GM15510 (cell line): ENCODE results near the gene LACTBL1.

ENCODE experiments used
- POLR2A ChIP-seq: IDR thresholded peaks from 3 replicates; pipeline ENCODE4 v1.6.1; 2011; ENCODE audit warnings: borderline replicate concordance; ENCODE audit not compliant: insufficient read length; ENCODE audit errors: extremely low read depth

LACTBL1 gene

DNA sequence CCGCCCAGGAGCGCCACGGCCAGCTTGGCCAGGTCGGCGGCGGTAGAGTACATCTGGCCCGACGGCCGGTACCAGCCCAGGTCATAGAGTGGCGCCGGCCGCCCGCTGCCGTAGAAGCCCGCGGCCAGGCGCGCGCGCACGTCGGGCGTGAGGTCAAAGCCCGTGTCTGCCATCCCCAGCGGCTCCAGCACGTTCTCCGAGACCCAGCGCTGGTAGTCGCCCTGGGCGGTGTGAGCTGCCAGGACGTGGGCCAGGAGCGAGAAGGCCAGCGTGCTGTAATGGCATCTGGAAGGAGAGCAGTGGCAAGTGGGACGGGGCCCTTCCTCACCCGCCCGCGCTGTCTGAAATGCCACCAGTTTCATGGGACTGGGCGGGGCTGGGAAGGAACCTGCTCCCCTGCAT lies 18.9 kb downstream of the LACTBL1 start:
- no peak for TF ChIP-seq POLR2A

DNA sequence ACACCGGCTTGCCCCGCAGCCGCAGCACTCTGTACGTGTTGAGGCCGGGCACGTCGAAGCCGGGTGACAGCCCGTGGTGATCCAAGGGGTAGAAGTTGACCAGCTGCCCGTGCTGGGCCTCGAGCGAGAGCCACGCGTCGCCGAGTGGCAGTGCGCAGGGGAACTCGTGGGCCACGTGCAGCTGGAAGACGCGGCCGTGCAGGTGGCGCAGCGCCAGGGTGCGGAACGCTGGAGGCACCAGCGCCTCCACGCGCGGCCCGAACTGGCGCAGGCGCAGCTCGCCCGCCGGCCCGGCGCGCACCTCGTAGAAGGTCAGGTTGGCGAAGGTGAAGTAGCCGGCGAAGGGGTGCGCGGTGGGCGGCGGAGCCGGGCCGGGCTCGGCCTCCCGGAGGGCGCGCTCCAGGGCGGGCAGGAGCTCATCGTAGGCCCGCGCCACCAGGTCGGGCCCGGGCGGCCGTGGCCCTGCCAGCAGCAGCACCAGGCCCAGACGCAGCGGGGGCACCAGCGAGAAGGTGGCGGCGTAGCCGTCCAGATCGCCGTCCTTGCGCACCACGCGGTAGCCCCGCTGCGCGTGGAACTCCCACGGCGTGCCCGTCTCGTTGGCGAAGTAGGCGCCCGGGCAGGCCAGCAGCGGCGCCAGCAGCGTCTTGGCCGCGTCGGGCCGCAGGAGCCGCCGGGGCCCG lies 19.5 kb downstream of the LACTBL1 start:
- no peak for TF ChIP-seq POLR2A

DNA sequence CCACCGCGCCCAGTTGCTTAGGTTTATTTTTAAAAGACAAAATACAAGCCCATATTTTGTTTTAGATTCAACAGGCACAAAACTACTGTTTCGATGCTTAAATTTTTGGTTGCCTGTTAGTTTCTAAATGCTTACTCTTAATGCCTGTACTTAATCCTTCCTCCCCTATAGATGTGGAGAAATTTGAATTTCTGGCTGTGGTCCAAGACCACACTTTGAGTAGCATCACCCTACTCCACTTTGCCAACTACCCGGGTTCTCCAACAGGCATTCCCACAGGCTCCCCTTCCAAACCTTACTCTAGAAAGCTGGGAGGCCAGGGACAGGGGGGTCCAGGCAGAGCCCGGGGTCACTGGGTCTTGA lies 20.0 kb downstream of the LACTBL1 start:
- TF ChIP-seq POLR2A, result no peak

DNA sequence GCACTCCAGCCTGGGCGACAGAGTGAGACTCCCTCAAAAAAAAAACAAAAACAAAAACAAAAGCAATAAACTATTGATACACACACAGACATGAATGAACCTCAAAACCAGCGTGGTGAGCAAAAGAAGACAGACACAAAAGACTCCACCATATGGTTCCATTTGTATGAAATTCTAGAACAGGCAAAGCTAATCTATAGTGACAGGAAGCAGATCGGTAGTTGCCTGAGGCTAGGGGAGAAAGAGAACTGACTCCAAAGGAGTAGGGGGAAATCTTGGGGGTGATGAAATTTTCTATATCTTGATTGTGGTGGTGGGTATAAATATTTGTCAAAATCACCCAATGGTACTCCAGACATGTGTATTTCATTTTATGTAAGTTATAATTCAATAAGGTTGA lies 20.9 kb downstream of the LACTBL1 start:
- TF ChIP-seq POLR2A, result no peak

DNA sequence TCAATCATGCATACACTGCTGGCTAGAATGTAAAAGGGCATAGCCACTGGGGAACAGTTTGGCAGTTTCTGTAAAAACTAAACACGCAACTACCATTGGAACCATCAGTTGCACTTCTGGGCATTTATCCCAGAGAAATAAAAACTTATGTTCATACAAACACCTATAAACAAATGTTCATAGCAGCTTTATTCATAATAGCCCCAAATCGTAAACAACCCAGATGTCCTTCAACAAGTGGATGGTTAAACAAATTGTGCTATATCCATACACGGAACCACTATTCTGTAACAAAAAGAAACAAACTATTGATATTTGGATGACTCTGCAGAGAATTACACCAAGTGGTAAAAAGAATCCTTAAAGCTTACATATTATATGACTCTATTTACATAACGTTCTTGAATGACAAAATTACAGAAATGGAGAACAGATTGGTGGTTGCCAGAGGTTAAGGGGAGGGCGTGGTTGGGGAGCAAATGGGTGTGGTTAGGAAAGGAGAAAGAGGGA lies 22.8 kb downstream of the LACTBL1 start:
- no peak for TF ChIP-seq POLR2A

DNA sequence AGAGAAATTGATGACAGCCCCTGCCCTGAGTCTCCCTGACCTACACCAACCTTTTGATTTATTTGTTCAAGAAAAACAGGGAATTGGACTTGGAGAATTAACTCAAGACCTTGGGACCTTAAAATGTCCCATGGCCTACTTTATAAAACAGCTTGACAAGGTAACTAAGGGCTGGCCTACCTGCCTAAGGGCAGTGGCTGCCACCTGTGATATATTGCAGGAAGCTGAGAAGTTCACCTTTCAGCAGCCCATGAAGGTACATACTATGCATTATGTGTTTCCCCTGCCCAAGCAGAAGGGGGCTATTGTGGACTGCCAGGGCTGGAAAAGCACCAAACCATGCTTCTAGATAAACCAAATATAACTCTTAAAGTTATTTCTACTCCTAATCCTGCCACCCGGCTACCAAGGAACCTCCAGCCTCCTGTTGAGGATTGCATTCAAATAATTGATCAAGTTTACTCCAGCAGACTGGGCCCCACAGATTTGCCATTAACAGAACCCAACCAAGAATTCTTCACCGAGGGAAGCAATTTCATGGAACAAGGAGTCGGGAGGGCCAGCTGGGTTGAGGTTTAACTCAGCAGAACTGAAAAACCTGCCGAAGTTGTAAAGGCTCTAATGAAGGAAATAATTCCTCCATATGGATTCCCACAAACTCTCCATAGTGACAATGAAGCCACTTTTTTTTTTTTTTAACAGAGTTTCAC lies 28.2 kb downstream of the LACTBL1 start:
- TF ChIP-seq POLR2A, result no peak

DNA sequence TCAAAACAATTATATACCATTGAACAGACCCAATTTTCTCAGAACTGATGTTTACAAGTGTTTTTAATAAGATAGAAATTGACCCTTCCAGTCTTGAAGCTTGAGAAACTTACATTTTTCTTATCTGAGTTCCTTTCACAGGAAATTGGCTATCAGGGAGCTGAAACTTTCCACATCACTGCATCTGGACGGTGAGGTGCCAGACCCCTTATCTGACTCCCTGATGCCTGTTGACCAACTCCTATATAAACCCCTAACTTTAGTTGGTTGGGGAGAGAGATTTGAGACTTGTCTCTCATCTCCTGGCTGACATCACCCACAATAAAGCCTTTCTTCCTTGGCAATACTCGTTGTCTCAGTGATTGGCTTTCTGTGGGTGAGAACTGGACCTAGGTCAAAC lies 31.4 kb downstream of the LACTBL1 start:
- no peak for TF ChIP-seq POLR2A

DNA sequence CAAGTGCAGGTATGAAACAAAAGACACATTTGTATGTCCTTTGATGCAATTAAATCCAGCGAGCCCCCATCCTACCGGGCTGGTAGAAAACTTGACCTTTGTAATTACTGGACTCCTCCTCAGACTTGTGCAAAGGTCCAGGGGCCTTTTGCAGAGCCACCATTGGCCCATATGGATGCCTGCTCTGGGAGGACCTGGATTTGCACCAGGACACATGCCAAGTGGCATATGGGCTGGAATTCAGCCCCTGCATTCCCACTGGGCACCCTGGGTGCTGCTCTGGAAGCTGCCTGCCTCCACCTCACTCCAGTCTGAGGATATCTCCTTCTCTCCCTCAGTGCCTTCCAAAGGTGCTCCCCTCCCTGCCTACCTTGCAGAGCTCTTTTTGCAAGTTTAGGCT lies 36.0 kb downstream of the LACTBL1 start:
- TF ChIP-seq POLR2A, result no peak

DNA sequence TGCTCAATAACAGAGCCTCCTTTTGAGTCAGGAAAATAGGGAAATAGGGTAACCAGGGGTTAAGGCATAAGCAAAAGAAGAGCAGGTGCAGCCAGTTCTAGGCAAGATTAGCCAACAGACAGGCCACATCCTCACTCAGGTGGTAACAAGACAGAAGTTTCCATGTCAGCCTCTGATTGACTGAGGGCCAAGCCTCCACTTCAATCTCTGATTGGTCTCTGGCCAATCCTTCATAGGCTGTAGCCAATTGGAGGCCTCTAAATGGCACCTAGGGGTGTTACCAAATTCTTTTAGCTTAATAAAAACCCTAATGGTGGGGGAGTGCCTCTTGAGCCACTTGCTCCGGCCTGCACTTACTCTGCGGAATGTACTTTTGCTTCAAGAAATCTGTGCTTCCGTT lies 37.2 kb downstream of the LACTBL1 start:
- TF ChIP-seq POLR2A, result no peak

DNA sequence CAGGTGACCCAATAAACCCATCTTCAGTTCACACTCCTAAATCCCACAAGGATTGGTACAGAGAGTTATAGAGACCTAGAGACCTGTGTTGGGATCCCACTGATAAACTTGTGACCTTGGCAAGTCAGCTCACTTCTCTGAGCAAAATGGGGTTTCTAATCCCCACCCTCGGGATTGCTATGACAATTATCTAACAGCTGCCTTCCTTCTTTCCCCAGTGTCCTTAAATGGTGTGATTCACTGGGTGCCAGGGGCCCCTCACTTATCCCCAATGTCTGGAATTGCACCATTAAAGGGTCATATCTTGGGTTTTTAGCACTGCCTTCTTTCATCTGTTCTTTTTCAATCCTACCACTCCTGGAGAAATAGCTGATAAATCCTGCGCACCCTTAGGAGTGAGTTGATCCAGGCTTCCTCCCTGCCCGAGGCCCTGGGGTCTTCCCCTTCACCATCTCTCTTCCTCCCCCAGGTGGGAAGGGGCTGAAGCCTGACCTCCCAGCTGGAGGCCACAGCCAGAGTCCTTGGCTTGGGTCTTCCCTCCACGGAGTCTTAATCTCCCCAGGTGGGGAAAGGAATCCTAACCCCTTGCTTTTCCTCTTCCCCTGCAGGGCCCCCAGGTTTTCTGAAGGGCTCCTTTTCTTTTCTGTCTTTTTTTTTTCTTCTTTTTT lies 39.7 kb downstream of the LACTBL1 start:
- no peak for TF ChIP-seq POLR2A

DNA sequence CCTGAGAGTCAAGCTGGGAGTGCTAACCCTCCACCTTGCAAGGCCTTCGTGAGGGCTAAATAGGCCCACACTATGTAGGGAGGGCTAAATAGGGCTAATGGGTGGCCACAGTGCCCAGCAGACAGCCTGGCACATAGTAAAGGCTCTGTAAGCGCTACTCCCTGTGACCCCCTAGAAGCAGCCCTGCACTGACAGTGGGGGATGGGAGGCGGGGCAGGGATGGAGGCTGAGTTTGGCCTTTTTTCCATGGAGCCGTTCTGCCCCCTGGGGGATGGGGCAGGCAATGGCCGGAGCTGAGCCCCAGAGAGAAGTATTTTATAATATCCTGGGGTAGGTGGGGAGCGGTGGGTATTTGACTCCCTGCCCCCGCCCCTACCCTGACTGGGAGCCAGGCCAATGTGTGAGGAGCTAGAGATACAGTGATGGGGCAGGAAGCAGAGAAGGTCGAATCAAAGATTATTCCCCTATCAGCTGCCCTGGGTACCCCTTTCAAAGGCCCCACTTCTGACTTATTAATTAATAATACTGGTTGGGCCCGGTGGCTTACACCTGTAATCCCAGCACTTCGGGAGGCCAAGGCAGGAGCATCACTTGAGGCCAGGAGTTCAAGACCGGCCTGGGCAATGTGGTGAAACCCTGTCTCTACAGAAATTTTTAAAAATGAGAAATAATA lies 42.3 kb downstream of the LACTBL1 start:
- no peak for TF ChIP-seq POLR2A

DNA sequence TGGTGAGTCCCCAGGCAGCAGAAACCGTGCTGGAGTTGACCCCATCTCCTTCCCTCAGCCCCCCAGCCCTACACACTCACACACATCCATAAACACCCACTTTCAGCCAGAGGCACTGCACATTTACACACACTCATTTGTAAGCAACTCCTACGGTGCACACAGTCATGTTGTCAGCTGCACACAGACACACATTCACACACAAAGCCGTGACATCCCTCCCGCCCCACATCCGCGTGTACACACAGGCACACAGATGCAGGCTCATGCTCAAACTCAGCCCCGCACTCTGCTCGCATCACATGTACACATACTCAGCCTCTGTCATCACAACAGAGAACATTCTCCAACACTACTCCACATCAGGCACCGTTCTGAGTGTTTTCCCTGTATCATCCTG lies 47.6 kb downstream of the LACTBL1 start:
- no peak for TF ChIP-seq POLR2A

DNA sequence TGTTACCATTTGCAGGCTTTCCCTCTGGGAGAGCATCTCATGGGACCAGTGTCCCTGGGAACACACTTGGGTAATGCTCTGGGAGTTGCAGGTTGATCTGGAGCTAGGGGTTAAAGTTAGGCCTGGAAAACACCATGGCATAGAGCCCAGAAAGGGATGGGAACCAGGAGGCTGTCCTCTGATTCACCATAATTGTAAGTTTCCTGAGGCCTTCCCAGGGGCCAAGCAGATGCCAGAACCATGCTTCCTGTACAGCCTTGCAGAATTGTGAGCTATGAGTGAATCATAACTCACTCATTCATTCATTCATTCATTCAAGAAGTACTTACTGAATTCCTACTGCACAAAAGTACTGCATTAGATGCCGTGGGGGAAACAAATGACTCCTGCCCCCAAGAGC lies 50.0 kb downstream of the LACTBL1 start:
- TF ChIP-seq POLR2A, result no peak

DNA sequence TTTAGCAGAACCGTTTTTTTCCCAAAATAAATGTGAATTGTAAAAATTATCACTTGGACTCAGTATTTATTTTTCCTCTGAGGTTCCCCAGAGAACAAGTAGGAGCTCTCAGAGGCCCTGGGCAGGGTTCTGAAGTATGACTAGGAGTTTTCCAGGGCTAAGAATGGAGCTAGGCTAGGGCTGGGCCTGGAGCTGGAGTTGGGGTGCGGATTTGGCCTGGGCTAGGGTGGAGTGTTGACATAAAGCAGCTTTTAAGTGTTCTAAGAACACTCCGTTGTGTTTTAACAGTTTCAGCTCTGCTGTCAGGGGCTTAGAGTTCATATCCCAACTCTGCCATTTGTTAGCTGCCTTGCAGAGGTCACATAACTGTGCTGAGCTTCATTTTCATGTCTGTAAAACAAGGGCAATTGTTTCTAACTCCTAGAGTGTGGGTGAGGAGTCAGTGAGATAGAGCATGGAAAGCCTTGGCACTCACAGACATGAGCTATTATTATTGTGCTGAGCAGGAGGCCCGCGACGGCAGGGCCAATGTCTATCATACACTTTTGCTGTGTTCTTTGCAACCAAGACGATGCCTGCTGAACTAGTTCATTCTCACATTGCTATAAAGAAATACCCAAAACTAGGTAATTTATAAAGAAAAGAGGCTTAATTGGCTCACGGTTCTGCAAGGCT lies 51.1 kb downstream of the LACTBL1 start:
- no peak for TF ChIP-seq POLR2A
